ENCODE measurements around the gene CST7. TPM values are rescaled to one million over a fixed set of nuclear protein-coding genes. Genes with fewer than 3 reads are reported as not detected.

Gene CST7
- total RNA-seq, 4 donors from 2014 or later, result 0.97 to 4.1 (median 2.7) TPM; not detected in 1

DNA sequence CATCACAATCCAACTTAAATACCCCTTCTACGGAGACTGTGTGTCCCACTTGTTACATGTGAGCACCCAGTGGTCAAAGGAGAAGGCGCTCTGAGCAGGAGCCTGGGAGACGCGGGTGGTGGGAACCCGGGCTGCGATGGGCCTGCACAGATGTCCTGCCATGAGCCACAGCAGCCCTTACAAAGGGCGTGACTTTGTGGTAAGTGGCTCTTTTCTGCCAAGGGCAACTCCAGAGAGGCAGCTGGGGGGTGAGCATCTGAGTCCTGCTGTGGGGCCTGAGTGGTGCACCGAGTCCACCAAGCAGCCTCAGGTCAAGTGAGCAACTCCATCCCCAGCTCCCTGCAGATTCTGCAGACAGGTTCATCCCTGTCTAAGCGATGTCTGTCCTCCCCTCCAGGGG, 33.6 kb upstream of the CST7 start:
- Histone ChIP-seq H3K36me3 (no peaks in the 10 kb centered on the region), H3K27ac (no peak overlapping the region), H3K9me3 (no peaks in the 10 kb centered on the region), H3K27me3 (no peaks in the 10 kb centered on the region), H3K4me1 (peaks cover 13% of the 10 kb centered on the region), H3K4me3 (no peak overlapping the region)
- peak in 1 of 2 donors; percentile 67 for DNase-seq (ENCODE audit: low spot score in 2 of 2)
- WGBS, result 91% methylated on average over 9 of the region's 9 CpGs
- TF ChIP-seq POLR2AphosphoS5 (IDR thresholded peaks at IDR 0.05), result no peak

DNA sequence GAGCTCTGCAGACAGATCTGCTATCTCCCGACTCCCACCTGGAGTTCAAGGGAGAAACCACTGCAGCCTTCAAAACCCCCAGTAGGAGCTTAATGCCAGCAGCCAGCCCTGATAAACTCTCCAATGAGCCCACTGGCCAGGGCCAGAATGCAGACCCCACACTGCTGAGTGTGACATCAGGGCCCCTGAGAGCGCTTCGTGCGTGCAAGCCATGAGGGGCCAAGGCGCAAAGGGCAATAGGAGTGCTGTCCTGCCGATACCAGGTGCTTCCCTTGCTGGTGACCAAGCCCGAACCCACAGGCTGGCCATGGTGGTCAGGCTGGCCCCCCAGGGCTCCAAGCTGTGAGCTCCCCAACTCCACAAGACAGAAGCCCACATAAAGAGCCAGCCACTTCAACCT, 33.2 kb upstream of the CST7 start:
- no peaks in the 10 kb centered on the region for H3K36me3 ChIP-seq
- H3K27ac ChIP-seq, result no peak overlapping the region
- 98% methylated on average over 7 of the region's 7 CpGs for WGBS
- H3K4me3 ChIP-seq, result no peak overlapping the region
- peaks cover 13% of the 10 kb centered on the region for H3K4me1 ChIP-seq
- no peaks in the 10 kb centered on the region for H3K9me3 ChIP-seq
- peak in 1 of 2 donors; percentile 56 for DNase-seq (ENCODE audit: low spot score in 2 of 2)
- no peaks in the 10 kb centered on the region for H3K27me3 ChIP-seq
- TF ChIP-seq, protein P1, sequence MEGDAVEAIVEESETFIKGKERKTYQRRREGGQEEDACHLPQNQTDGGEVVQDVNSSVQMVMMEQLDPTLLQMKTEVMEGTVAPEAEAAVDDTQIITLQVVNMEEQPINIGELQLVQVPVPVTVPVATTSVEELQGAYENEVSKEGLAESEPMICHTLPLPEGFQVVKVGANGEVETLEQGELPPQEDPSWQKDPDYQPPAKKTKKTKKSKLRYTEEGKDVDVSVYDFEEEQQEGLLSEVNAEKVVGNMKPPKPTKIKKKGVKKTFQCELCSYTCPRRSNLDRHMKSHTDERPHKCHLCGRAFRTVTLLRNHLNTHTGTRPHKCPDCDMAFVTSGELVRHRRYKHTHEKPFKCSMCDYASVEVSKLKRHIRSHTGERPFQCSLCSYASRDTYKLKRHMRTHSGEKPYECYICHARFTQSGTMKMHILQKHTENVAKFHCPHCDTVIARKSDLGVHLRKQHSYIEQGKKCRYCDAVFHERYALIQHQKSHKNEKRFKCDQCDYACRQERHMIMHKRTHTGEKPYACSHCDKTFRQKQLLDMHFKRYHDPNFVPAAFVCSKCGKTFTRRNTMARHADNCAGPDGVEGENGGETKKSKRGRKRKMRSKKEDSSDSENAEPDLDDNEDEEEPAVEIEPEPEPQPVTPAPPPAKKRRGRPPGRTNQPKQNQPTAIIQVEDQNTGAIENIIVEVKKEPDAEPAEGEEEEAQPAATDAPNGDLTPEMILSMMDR (IDR thresholded peaks at IDR 0.05), result no peak
- TF ChIP-seq POLR2A (IDR thresholded peaks at IDR 0.05) (no peak), POLR2AphosphoS5 (IDR thresholded peaks at IDR 0.05) (no peak), EP300 (IDR thresholded peaks at IDR 0.05) (no peak)

DNA sequence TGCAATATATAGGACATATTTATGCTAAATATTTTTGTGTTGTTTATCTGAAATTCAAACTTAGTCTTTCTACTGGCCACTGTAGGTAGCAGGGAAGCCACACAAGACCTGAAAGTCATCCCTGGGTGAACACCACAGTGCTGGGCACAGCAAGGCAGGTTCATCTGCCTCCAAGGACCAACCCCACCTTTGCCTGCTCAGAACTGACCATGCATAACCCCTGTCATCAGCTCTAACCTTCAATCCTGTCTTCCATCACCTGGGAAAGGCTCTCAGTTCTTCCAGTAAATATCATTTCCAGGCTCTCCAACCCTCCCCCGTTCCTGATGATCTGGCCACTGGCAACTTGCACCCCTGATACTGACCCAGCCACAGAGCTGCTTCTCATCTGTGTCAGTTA, 32.7 kb upstream of the CST7 start:
- Histone ChIP-seq H3K27ac (no peak overlapping the region), H3K4me3 (no peak overlapping the region), H3K27me3 (no peaks in the 10 kb centered on the region), H3K36me3 (no peaks in the 10 kb centered on the region), H3K4me1 (peaks cover 13% of the 10 kb centered on the region), H3K9me3 (no peaks in the 10 kb centered on the region)
- peak in 1 of 2 donors; percentile 11 for DNase-seq (ENCODE audit: low spot score in 2 of 2)
- 92% methylated on average over 1 of the region's 1 CpG for WGBS
- TF ChIP-seq POLR2A (IDR thresholded peaks at IDR 0.05) (no peak), POLR2AphosphoS5 (IDR thresholded peaks at IDR 0.05) (no peak), EP300 (IDR thresholded peaks at IDR 0.05) (no peak)
- TF ChIP-seq, protein P1 (IDR thresholded peaks at IDR 0.05), result no peak

DNA sequence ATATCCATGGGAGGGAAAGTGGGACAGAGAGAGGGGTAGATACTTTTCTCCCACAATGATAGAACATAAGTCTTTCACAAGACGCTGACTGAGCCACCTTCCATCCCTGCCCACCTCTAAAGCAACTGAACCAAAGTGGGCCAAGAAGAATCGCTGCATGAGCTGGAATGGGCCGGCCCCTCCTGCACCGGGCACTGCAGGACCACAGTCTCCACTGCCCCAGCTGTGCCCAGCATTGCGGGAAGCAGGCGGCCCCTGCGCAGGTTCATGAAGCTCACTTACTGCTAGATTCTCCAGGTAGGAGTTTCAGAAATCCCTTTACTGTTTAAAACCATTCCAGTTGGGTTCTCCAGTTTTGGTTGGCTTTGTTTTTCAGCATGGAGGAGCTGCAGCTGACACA, 32.0 kb upstream of the CST7 start:
- H3K27ac ChIP-seq, result no peak overlapping the region
- peaks cover 13% of the 10 kb centered on the region for H3K4me1 ChIP-seq
- no peaks in the 10 kb centered on the region for H3K36me3 ChIP-seq
- 96% methylated on average over 7 of the region's 7 CpGs for WGBS
- no peaks in the 10 kb centered on the region for H3K9me3 ChIP-seq
- DNase-seq (ENCODE audit: low spot score in 2 of 2), result peak in 1 of 2 donors; percentile 55
- H3K27me3 ChIP-seq, result no peaks in the 10 kb centered on the region
- no peak overlapping the region for H3K4me3 ChIP-seq
- TF ChIP-seq, protein P1 (IDR thresholded peaks at IDR 0.05), result no peak
- no peak for TF ChIP-seq POLR2AphosphoS5 (IDR thresholded peaks at IDR 0.05)
- no peak for TF ChIP-seq EP300 (IDR thresholded peaks at IDR 0.05)
- no peak for TF ChIP-seq POLR2A (IDR thresholded peaks at IDR 0.05)

DNA sequence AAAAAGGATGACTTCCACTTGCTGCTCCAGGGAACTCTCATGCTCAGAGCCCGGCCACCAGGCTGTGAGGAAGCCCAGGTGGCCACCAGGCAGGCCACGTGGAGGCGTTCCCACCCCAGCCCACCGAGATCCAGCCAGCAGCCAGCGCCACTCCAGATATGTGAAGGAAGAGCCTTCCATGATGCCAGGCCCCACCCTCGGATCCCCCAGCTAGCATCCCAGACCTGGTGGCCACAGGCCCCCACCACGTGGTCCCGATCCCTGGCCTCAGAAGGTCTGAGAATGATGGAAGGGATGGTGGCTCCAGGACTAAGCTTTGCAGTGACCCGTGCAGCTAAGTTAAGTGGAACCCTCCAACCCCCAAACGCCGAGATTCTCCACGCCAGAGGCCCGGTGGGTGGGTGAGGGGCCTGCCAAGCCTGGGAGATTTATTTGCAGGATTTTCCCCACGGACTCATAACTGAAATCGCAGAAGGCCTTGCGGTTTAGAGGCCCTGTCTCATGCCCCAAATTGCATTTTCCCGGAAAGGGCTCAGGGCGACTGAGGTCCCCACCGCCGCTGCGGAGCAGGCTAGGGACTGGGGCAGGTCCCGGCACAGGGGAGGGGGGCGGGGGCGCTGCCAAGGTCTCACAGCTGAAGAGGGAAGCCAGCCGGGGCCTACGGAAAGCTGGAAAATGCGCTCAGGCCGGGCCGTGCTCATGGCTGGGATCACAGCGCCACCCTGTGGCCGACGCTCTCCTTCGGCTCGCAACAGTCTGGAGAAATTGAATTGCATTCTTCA, 31.1 kb upstream of the CST7 start:
- TF ChIP-seq, protein P1 (IDR thresholded peaks at IDR 0.05), result peak; percentile 58 to 79
- TF ChIP-seq POLR2A (IDR thresholded peaks at IDR 0.05) (no peak), EP300 (IDR thresholded peaks at IDR 0.05) (no peak), POLR2AphosphoS5 (IDR thresholded peaks at IDR 0.05) (no peak)
- WGBS, result 13% methylated on average over 21 of the region's 34 CpGs
- Histone ChIP-seq H3K4me3 (peak overlapping the region; percentile 19), H3K36me3 (no peaks in the 10 kb centered on the region), H3K27ac (no peak overlapping the region), H3K9me3 (no peaks in the 10 kb centered on the region), H3K4me1 (peaks cover 13% of the 10 kb centered on the region), H3K27me3 (no peaks in the 10 kb centered on the region)
- DNase-seq (ENCODE audit: low spot score in 2 of 2), result peak in 1 of 2 donors; percentile 78

Data from suprapubic skin (tissue), 4 donors.